Prostate gland (tissue), 2 donors: ENCODE results near the gene SLC24A3.

Experiments
- CTCF ChIP-seq, 4 experiments: fragments of 200-600 bp in 2 of 4; fragments of 450-650 bp in 2 of 4; sonication (generic) in 2 of 4; IDR thresholded peaks; 1 replicate in 3 of 4; 2 replicates in 1 of 4; pipeline ENCODE4 v1.5.1; 2016 to 2019; ENCODE audit warnings: antibody characterized with exemption in 4 of 4, mild to moderate bottlenecking in 2 of 4, moderate library complexity in 2 of 4
- POLR2A ChIP-seq: fragments of 450-650 bp; IDR thresholded peaks from one replicate; pipeline ENCODE4 v1.6.1; 2016; ENCODE audit warnings: antibody characterized with exemption, mild to moderate bottlenecking
- POLR2AphosphoS5 ChIP-seq: sonication (generic); formaldehyde crosslinking; IDR thresholded peaks from one replicate; pipeline ENCODE4 v1.6.1; 2017; ENCODE audit warnings: antibody characterized with exemption

- TF ChIP-seq POLR2A (no peak), CTCF (IDR thresholded peaks at IDR 0.05) (no peak), POLR2AphosphoS5 (no peak)
Observed at GRCh38 chr20:19498756-19499155, 286.3 kb downstream of the SLC24A3 start.
